Measurements from ENCODE around the gene ZC3H14. TPM values are rescaled to one million over a fixed set of nuclear protein-coding genes. Genes with fewer than 3 reads are reported as not detected.

The ZC3H14 gene
- total RNA-seq, 1 experiment from 2014 or later: 90.6 TPM

GRCh38 chr14:88550078-88550477, 12.8 kb upstream of the ZC3H14 start:
- no peak overlapping the region for H3K27ac ChIP-seq (ENCODE audit: insufficient read length, low read depth, low read length)
- Mint-ChIP-seq H3K9me3 (no peaks in the 10 kb centered on the region; a peak in 1 of 5 replicates), H3K36me3 (ENCODE audit: insufficient read depth in 1 of 3, low read depth in 3 of 3) (peaks cover 2 to 36% (median 23%) of the 10 kb centered on the region in 3 experiments; a peak in 5 of 7 replicates), H3K27ac (no peak overlapping the region), H3K4me3 (no peak overlapping the region), H3K4me1 (peaks cover 13 to 16% of the 10 kb centered on the region in 2 experiments), H3K27me3 (ENCODE audit: low read depth) (peaks cover 2% of the 10 kb centered on the region; the same call in 1 of the 2 replicates)
- H3K4me1 ChIP-seq (ENCODE audit: insufficient read depth, low read length): no peaks in the 10 kb centered on the region
- no peak overlapping the region for H3K9ac ChIP-seq (ENCODE audit: extremely low read depth, insufficient read length, low read length)
- H2BK5ac ChIP-seq (ENCODE audit: insufficient read length, low read length): no peak overlapping the region
- H3K23me2 ChIP-seq (ENCODE audit: insufficient read length, low read depth, low read length, poor library complexity, severe bottlenecking): peaks cover 13% of the 10 kb centered on the region
- H3K23ac ChIP-seq (ENCODE audit: insufficient read length, low read depth, low read length): no peak overlapping the region
- H3K79me1 ChIP-seq (ENCODE audit: insufficient read depth, low read depth, low read length, poor library complexity, severe bottlenecking): no peaks in the 10 kb centered on the region
- H2AFZ ChIP-seq (ENCODE audit: low read length): no peak overlapping the region
- no peak overlapping the region for H3K18ac ChIP-seq (ENCODE audit: insufficient read length, low read depth, low read length)
- H3K14ac ChIP-seq (ENCODE audit: insufficient read depth, low read length): no peak overlapping the region
- WGBS (ENCODE audit: extremely low coverage, insufficient read length, low lambda C conversion rate): no CpG with 5 or more reads among the region's 15 CpGs
- no peak overlapping the region for H4K8ac ChIP-seq (replicated peaks; ENCODE audit: insufficient read length, low read depth, low read length)
- H2BK120ac ChIP-seq (ENCODE audit: low read depth, low read length, poor library complexity, severe bottlenecking): no peak overlapping the region
- H3K27me3 ChIP-seq (ENCODE audit: insufficient read depth, low read length): no peaks in the 10 kb centered on the region
- H3K4ac ChIP-seq (ENCODE audit: low read depth, low read length): no peak overlapping the region
- no peak overlapping the region for H3K4me2 ChIP-seq (ENCODE audit: insufficient read depth, insufficient read length, low read length)
- no peak overlapping the region for H2AK5ac ChIP-seq (ENCODE audit: insufficient read length, low read length)
- no peak overlapping the region for H4K5ac ChIP-seq (ENCODE audit: insufficient read length, low read depth, low read length)
- no peak overlapping the region for H3T11ph ChIP-seq (ENCODE audit: low read length)
- H3K79me2 ChIP-seq (ENCODE audit: insufficient read depth, low read length): no peaks in the 10 kb centered on the region
- H4K20me1 ChIP-seq (ENCODE audit: control insufficient read depth, insufficient read depth, insufficient read length): no peaks in the 10 kb centered on the region
- H3K56ac ChIP-seq (ENCODE audit: insufficient read length, low read depth, low read length): no peak overlapping the region
- H2BK12ac ChIP-seq (ENCODE audit: insufficient read length, low read depth, low read length): no peak overlapping the region
- H3K9me3 ChIP-seq (ENCODE audit: control insufficient read depth, low read depth, low read length): no peaks in the 10 kb centered on the region
- H2BK15ac ChIP-seq (ENCODE audit: low read depth, low read length): no peak overlapping the region
- no peak overlapping the region for H4K91ac ChIP-seq (ENCODE audit: insufficient read length, low read depth, low read length)
- no peak for DNase-seq
- H2BK20ac ChIP-seq (ENCODE audit: low read depth, low read length, poor library complexity, severe bottlenecking): no peak overlapping the region
- TF ChIP-seq CTCF (conservative IDR thresholded peaks at IDR 0.05): no peak
